Activated CD4-positive, alpha-beta T cell treated with anti-CD3 and anti-CD28 coated beads, Interleukin-2, Interleukin-4, amounts not matched to agents 100 ng/mL and 50 ng/mL, durations not matched to agents 16 hours and 8 hours (primary cell): ENCODE measurements around the gene PLA2G4D.

ENCODE experiments used
- DNase-seq: peaks from one replicate; pipeline ENCODE4 v3.0.0-alpha.2; 2020; ENCODE audit warnings: low spot score

PLA2G4D gene

GRCh38 chr15:42094512-42094963, at the start of gene PLA2G4D:
PLA2G4D (minus strand) TSS chr15:42094562; CDS start chr15:42094459, 103 bp downstream.
- no peak for DNase-seq

GRCh38 chr15:42143356-42143755, 49.0 kb upstream of the PLA2G4D start:
- DNase-seq: no peak

GRCh38 chr15:42141795-42142667, 47.7 kb upstream of the PLA2G4D start:
- no peak for DNase-seq

- DNase-seq: no peak
These were observed 46.9 kb upstream of the PLA2G4D start for GRCh38 chr15:42141246-42141645.

GRCh38 chr15:42140383-42141070, 46.2 kb upstream of the PLA2G4D start:
- DNase-seq: no peak

GRCh38 chr15:42139596-42139995, 45.2 kb upstream of the PLA2G4D start:
- DNase-seq: no peak

GRCh38 chr15:42138968-42139386, 44.6 kb upstream of the PLA2G4D start:
- no peak for DNase-seq

GRCh38 chr15:42138411-42138810, 44.0 kb upstream of the PLA2G4D start:
- no peak for DNase-seq

GRCh38 chr15:42137461-42138261, 43.3 kb upstream of the PLA2G4D start:
- DNase-seq: peak; percentile 44

GRCh38 chr15:42136513-42136912, 42.2 kb upstream of the PLA2G4D start:
- no peak for DNase-seq

- no peak for DNase-seq
These were observed 41.0 kb upstream of the PLA2G4D start for GRCh38 chr15:42135351-42135750.

- DNase-seq: no peak
These were observed 40.4 kb upstream of the PLA2G4D start for GRCh38 chr15:42134617-42135245.

- DNase-seq: peak; percentile 71
These were observed 39.6 kb upstream of the PLA2G4D start for GRCh38 chr15:42133886-42134502.

- no peak for DNase-seq
These were observed 39.0 kb upstream of the PLA2G4D start for GRCh38 chr15:42133356-42133755.

- DNase-seq: no peak
These were observed 37.8 kb upstream of the PLA2G4D start for GRCh38 chr15:42131826-42132806.

- no peak for DNase-seq
These were observed 36.6 kb upstream of the PLA2G4D start for GRCh38 chr15:42131006-42131405.

GRCh38 chr15:42130246-42130986, 36.1 kb upstream of the PLA2G4D start:
- no peak for DNase-seq

- DNase-seq: no peak
These were observed 35.0 kb upstream of the PLA2G4D start for GRCh38 chr15:42129364-42129763.

GRCh38 chr15:42128476-42128875, 34.1 kb upstream of the PLA2G4D start:
- no peak for DNase-seq
